Measurements from ENCODE around the gene LHX2. TPM values are rescaled to one million over a fixed set of nuclear protein-coding genes. Genes with fewer than 3 reads are reported as not detected.

The LHX2 gene
- total and polyA plus RNA-seq, 9 of the 15 experiments (the other 6 are each of a cell fraction or from before 2014, with no cell fraction given) = 0.07 TPM; not detected in 8

GRCh38 chr9:124079176-124079925, 67.8 kb downstream of the LHX2 start:
- 4% methylated on average over 11 of the region's 17 CpGs for WGBS (ENCODE audit: insufficient coverage, low coverage, missing lambda C conversion rate)
- CTCF ChIA-PET (ENCODE audit: low intra/inter-chr PET ratio) = no interaction called here
- no peaks in the 10 kb centered on the region for H3K9me1 ChIP-seq (ENCODE audit: control insufficient read depth, insufficient read depth, low read length)
- H3K27ac ChIP-seq (ENCODE audit: extremely low read depth, low read depth, low read length) = no peak overlapping the region
- H3K79me2 ChIP-seq (ENCODE audit: control insufficient read depth, insufficient read depth, low read length) = no peaks in the 10 kb centered on the region
- no peaks in the 10 kb centered on the region; the same call in 1 of the 2 replicates for H3K9me3 ChIP-seq (replicated peaks; ENCODE audit: control insufficient read depth, insufficient read depth, low read depth, low read length)
- TF ChIP-seq RB1 (IDR thresholded peaks at IDR 0.05; ENCODE audit: low read depth) = no peak
- TF ChIP-seq BHLHE40 (IDR thresholded peaks at IDR 0.05; ENCODE audit: low read length) = peak; percentile 31; the same call in 1 of the 2 replicates
- DNase-seq (ENCODE audit: extremely low read depth in 1 of 4, low spot score in 3 of 4) (no peak), ATAC-seq (no peak), FAIRE-seq (no peak)
- no peaks in the 10 kb centered on the region; a peak in 1 of 5 replicates for H3K4me1 ChIP-seq (replicated peaks in 1 of 2; ENCODE audit: control insufficient read depth in 2 of 2, insufficient read depth in 2 of 2, low read length in 2 of 2)
- POLR2A ChIA-PET = no interaction called here
- peaks cover 3% of the 10 kb centered on the region; the same call in 1 of the 2 replicates for H4K20me1 ChIP-seq (replicated peaks; ENCODE audit: control insufficient read depth, insufficient read depth, low read length)
- no peak overlapping the region for H3K4me2 ChIP-seq (ENCODE audit: insufficient read depth, low read length)
- BruUV-seq (replicated peaks) = no TSS peak
- H3K4me3 ChIP-seq = no peak overlapping the region
- H3K9ac ChIP-seq (ENCODE audit: insufficient read depth in 1 of 2, low read depth in 2 of 2, low read length in 2 of 2) = no peak overlapping the region
- no peaks in the 10 kb centered on the region for H3K36me3 ChIP-seq (ENCODE audit: control insufficient read depth, insufficient read depth, low read length)
- H2AFZ ChIP-seq (ENCODE audit: low read depth, low read length) = no peak overlapping the region
- in situ Hi-C loops (cut with MboI) (no loop called here), intact Hi-C loops (cut with micrococcal nuclease) (no loop called here)
- H3K27me3 ChIP-seq (ENCODE audit: control insufficient read depth in 2 of 2, insufficient read depth in 2 of 2, low read length in 2 of 2) = peaks cover 12 to 27% of the 10 kb centered on the region in 2 experiments; a peak in 4 of 5 replicates

GRCh38 chr9:124082622-124083021, 71.1 kb downstream of the LHX2 start:
- intact Hi-C loops (cut with micrococcal nuclease) = no loop called here
- peaks cover 11 to 31% of the 10 kb centered on the region in 2 experiments; a peak in 4 of 5 replicates for H3K27me3 ChIP-seq (ENCODE audit: control insufficient read depth in 2 of 2, insufficient read depth in 2 of 2, low read length in 2 of 2)
- H3K4me1 ChIP-seq (replicated peaks in 1 of 2; ENCODE audit: control insufficient read depth in 2 of 2, insufficient read depth in 2 of 2, low read length in 2 of 2) = no peaks in the 10 kb centered on the region; a peak in 1 of 5 replicates
- H3K9me1 ChIP-seq (ENCODE audit: control insufficient read depth, insufficient read depth, low read length) = no peaks in the 10 kb centered on the region
- H3K4me2 ChIP-seq (ENCODE audit: insufficient read depth, low read length) = no peak overlapping the region
- H3K27ac ChIP-seq (ENCODE audit: extremely low read depth, low read depth, low read length) = no peak overlapping the region
- WGBS (ENCODE audit: insufficient coverage, low coverage, missing lambda C conversion rate) = 0% methylated on average over 2 of the region's 2 CpGs
- no peaks in the 10 kb centered on the region; the same call in none of the 2 replicates for H3K9me3 ChIP-seq (replicated peaks; ENCODE audit: control insufficient read depth, insufficient read depth, low read depth, low read length)
- POLR2A ChIA-PET = no interaction called here
- no peaks in the 10 kb centered on the region for H3K79me2 ChIP-seq (ENCODE audit: control insufficient read depth, insufficient read depth, low read length)
- FAIRE-seq = no peak
- no peak for ATAC-seq
- no peak overlapping the region for H3K9ac ChIP-seq (ENCODE audit: insufficient read depth in 1 of 2, low read depth in 2 of 2, low read length in 2 of 2)
- no peak overlapping the region for H3K4me3 ChIP-seq
- no peak overlapping the region for H2AFZ ChIP-seq (ENCODE audit: low read depth, low read length)
- H3K36me3 ChIP-seq (ENCODE audit: control insufficient read depth, insufficient read depth, low read length) = no peaks in the 10 kb centered on the region
- CTCF ChIA-PET (ENCODE audit: low intra/inter-chr PET ratio) = no interaction called here
- BruUV-seq (replicated peaks) = no TSS peak
- no peak for DNase-seq (ENCODE audit: extremely low read depth in 1 of 4, low spot score in 3 of 4)
- H4K20me1 ChIP-seq (replicated peaks; ENCODE audit: control insufficient read depth, insufficient read depth, low read length) = 0 out of 2 replicates have a peak, but pooled peaks cover 3% of the 10 kb centered on the region
- in situ Hi-C loops (cut with MboI) = no loop called here
- TF ChIP-seq NONO (IDR thresholded peaks at IDR 0.05; ENCODE audit: low read depth in 2 of 2, low read length in 1 of 2) = no peak
- TF ChIP-seq BHLHE40 (IDR thresholded peaks at IDR 0.05; ENCODE audit: low read length) = no peak
- no peak for TF ChIP-seq STAT6 (CRISPR knock-in tag; IDR thresholded peaks at IDR 0.05)
- no peak for TF ChIP-seq HMGXB4 (CRISPR knock-in tag; IDR thresholded peaks at IDR 0.05)
- TF ChIP-seq ATF4 (CRISPR knock-in tag; IDR thresholded peaks at IDR 0.05) = no peak
- no peak for TF ChIP-seq MED1 (CRISPR knock-in tag; IDR thresholded peaks at IDR 0.05; ENCODE audit: borderline replicate concordance)
